GM12892 (cell line): Measurements from ENCODE around the gene TMEM45B.
"Not testable (repeated sequence)": the region's sequence is repeated elsewhere in the genome, so short reads cannot be mapped to it uniquely, and the experiment has no call there.

Experiments used
- DNase-seq: peaks from one replicate; pipeline ENCODE4 v3.0.0; 2011; ENCODE audit not compliant: insufficient read length
- FAIRE-seq: peaks from 2 replicates; lab custom pipeline; 2011; peaks lifted over from hg19 to GRCh38; lab: Jason Lieb, UNC
- POLR2A ChIP-seq: IDR thresholded peaks from 2 replicates; pipeline ENCODE4 v1.6.1; 2011; ENCODE audit warnings: low read depth, low read length, control low read depth
- POLR2AphosphoS5 ChIP-seq: IDR thresholded peaks from 2 replicates; pipeline ENCODE4 v1.6.1; 2011; ENCODE audit warnings: low read depth, low read length, control low read depth
- TAF1 ChIP-seq: IDR thresholded peaks from 2 replicates; pipeline ENCODE4 v1.6.1; 2011; ENCODE audit warnings: low read depth, mild to moderate bottlenecking, control low read depth, low read length, borderline replicate concordance

TMEM45B gene

DNA sequence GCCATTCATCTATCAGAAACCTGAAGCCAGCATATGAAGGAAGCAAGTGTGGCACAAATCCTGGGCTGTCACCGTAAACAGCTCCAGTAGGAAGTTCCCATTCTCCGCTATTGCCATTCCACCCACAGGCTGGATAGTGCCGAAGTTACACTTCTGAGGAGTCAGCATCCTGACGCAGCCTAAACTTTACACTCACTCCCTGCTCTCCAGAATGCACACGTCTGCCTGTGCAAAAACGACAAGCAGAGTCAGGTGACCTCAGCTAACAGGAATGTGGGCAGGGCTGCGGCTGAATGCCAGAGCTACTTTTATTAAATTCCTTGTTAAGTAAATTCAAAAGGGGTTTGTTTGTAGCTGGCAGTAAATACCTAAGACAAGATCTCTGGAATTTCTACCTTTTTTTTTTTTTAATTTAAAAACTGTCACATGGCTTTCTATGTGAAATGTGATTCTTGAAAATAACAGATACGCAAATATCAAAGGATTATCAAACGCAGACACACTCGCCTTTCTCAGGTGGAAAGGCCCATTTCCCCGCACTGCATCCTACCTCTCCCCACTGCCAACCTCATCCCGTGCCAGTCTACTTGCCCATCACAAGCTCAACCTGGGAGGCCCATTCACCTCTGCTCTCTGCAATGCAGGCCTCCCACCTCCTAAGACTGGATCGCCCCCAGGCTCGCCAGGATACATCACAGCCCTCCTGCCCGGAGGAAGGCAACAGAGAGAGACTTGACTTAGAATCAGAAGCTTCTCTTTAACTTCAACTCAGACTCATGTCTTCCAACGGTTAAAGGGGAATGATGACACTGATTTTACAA lies 46.3 kb downstream of the TMEM45B start:
- FAIRE-seq (no peak), DNase-seq (no peak)

DNA sequence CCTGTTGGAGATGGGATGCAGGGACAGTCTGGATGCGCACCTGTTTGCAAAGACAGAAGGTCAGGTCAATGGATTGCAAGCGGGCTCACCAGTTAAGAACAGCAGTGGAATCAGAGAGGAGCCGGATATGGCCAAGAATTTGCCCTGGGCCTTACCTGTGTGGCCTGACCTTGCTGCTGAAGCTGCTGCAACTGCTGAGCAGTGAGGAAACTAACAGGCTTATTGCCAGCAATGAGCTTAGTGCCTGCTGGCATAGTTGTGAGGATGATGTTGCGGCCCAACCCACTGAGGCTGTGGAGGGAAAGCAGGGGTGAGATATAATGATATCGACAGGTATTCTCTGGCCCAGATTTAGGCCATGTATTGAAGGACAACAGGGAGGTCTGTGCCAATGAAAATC lies 49.2 kb downstream of the TMEM45B start:
- FAIRE-seq = no peak
- no peak for DNase-seq
- TF ChIP-seq POLR2A (no peak), POLR2AphosphoS5 (no peak), TAF1 (no peak)

More for the DNA sequence above, 46.3 kb downstream of the TMEM45B start:
- TF ChIP-seq POLR2AphosphoS5 = no peak
- TF ChIP-seq TAF1 = no peak
- no peak for TF ChIP-seq POLR2A

DNA sequence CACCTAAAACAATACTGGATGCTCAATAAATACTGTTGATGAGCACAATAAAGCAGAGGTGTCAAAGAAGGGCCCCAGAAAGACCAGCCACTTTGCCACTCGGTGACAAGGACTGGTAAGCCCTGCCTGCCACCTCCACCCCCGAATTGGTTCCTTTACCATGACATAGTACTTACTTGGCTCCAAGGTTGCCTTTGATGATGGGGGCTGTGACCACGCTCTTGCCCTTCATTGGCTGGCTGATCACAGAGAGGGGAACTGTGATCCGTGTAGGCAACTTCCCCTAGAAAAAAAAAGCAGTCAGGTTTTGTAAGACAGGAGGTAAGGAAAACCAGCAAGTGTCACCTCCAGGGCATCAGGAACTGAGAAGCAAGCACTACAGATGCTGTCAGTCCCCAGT lies 50.1 kb downstream of the TMEM45B start:
- no peak for DNase-seq

DNA sequence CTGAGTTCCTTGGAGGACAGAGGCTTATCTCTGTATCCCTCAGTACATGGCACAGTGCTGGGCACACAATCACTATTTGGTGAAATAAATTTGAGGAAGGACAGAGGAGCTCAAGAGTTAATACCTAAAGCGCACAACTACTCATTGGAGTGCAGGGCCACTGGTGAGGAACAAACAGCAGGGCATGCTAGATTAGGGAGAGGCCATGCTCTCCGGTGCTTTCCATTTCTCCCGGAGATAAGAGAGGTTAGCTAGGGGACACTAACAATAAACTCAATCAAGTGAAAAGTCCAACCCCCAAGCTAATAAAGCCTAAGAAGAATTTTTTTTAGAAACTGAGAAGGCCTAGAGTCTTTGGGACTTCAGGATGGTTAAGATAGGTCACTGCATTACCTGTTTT lies 50.7 kb downstream of the TMEM45B start:
- TF ChIP-seq POLR2AphosphoS5 = no peak
- no peak for TF ChIP-seq POLR2A
- TF ChIP-seq TAF1 = no peak
- FAIRE-seq = no peak
- DNase-seq = no peak

More for the DNA sequence above, 50.1 kb downstream of the TMEM45B start:
- no peak for FAIRE-seq
- no peak for TF ChIP-seq POLR2A
- no peak for TF ChIP-seq TAF1
- no peak for TF ChIP-seq POLR2AphosphoS5

DNA sequence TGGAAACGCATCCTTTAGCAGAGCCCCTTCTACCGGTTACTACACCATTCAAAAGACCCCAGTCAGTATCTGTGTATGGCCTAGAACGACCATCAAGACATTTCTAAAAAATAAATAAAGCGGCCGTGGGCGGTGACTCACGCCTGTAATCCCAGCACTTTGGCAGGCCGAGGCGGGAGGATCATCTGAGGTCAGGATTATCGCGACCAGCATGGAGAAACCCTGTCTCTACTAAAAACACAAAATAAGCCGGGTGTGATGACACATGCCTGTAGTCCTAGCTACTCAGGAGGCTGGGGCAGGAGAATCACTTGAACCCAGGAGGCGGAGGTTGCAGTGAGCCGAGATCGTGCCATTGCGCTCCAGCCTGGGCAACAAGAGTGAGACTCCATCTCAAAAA lies 53.0 kb downstream of the TMEM45B start:
- DNase-seq, FAIRE-seq: not testable (repeated sequence)

DNA sequence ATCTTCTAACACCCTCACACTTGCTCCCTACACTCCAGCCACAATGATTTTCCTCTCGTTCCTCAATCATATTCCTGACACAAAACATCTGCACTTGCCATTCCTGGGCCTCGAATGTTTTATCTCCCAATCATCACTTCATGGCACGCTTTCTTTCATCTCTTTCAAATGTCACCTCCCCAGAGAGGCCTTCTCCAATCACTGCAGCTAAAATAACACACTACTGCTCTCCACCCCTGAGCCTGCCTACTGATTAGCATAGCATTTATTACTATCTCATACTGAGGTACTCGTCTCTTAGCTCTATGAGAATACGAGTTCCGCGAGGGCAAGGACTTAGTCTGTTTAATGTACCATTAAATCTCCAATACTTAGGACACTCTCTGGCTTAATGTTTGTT lies 56.3 kb downstream of the TMEM45B start:
- DNase-seq (no peak), FAIRE-seq (no peak)
- TF ChIP-seq POLR2A (no peak), TAF1 (no peak), POLR2AphosphoS5 (no peak)

DNA sequence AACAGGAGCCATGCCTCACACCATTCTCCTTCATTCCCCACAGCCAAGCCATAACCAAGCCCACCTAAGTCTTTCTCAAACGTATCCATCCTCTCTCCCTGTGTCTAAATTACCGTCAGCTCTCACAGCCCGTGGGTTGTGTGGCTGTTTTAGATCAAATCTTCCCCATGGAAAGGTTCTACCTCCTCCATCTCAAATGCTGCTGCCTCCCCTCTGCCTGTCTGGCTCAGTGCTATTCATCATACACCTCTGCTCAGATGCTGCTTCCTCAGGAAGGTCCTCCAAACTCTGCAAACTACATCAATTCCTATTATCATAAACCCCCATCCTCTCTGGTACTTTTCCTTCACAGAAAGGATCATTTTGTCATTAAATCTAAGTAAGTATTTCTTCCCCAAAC lies 64.7 kb downstream of the TMEM45B start:
- no peak for FAIRE-seq

DNA sequence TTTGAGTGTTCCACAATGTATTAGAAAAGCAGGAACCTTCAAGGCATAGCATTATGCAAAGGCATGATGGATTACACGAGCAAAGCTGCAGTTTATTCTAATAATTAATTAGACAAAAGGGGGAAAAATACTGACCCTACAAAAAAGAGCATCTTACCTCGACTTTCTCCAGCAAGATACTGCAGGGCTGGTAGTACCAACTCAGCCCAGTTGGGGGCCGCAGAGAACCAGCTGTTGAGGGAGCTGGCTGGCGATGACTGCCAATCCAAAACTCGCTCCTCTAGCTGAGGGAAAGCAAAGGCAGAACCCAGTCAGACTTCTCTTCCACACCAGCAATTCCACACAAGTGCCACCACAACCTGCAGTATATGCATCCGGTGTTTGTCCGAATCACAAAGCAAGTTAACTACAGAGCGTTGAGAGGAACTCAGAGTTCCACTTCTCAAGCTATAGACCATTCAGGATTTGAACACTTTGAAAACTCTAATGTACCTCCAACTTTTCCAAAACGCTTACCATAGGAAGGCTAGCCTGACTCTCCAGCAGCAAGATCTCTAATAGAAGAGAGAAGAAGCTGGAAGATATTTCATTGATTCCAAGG lies 66.0 kb downstream of the TMEM45B start:
- TF ChIP-seq POLR2A = no peak
- no peak for TF ChIP-seq TAF1
- TF ChIP-seq POLR2AphosphoS5 = no peak
- FAIRE-seq = peak; percentile 79
- peak; percentile 27 for DNase-seq

More for the DNA sequence above, 64.7 kb downstream of the TMEM45B start:
- no peak for DNase-seq
- no peak for TF ChIP-seq POLR2A
- TF ChIP-seq POLR2AphosphoS5 = no peak
- TF ChIP-seq TAF1 = no peak

DNA sequence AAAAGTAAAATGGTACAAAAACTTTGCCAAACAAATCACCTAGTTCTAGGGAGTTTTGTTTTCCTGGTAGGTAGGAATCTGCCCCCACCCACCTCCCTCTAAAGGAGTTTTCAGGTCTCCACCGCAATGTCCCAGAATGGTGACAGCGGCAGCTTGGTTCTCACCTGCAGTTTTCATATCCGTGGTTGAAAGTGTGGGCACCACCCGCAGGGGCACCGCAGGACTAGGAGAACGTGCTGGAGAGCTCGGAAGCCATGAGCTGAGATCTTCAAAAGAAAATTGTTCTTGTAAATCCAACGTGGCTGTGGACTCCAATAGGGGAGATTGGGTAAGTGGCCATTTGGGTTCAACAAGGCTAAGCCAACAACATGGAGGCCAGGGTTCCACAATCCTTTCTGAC lies 68.9 kb downstream of the TMEM45B start:
- no peak for DNase-seq
- no peak for FAIRE-seq
- TF ChIP-seq POLR2AphosphoS5 = no peak
- no peak for TF ChIP-seq POLR2A
- no peak for TF ChIP-seq TAF1

DNA sequence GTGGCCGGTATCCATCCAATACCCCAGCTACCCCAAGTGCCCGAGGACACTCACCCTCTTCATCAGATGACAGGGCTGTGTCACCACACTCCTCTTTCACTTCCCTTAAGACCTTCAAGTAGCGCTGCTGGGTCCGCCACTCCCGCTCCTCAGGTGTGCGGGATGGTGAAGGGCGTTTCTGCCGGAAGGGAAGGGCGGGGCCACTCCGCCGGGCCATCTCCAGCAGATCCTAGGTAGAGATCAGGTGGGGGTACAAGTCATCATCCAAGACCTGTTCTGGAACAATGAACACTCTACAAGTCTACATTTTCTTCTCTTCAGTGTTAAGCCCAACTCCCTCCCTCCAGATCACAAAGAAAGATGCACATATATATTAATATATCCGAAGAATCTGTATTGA lies 69.7 kb downstream of the TMEM45B start:
- FAIRE-seq (no peak), DNase-seq (no peak)
- TF ChIP-seq POLR2AphosphoS5 (no peak), TAF1 (no peak), POLR2A (no peak)

DNA sequence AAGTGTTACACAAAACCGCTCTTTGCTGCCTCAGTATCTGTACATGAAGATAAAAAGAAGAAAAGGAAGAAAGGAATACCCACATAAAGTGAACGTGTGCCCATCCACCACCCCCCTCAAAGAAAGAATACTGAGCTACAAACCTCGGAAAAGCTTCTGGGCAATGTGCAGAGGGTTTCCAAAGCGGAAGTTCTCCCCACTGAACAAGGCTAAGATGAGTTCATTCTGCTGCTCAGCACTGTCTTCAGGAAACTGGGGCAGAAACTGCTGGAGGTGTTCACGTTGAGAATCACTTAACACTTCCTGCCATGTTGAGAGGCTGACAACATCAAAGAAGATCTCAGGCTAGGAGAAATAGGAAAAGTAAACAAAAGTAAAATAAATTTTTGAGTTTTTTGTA lies 72.8 kb downstream of the TMEM45B start:
- TF ChIP-seq TAF1 (no peak), POLR2A (no peak), POLR2AphosphoS5 (no peak)
- DNase-seq (no peak), FAIRE-seq (no peak)
